Neuron (in vitro differentiated cells): Measurements from ENCODE around the gene TMEM263.
A peak's percentile ranks its signal among the peaks of the same experiment; 100 is the strongest.

Experiments used
- H2AFZ ChIP-seq: one replicate; pipeline ENCODE4 v1.6.1; 2013; ENCODE audit warnings: low read depth, mild to moderate bottlenecking, inconsistent platforms, low read length, moderate library complexity
- H3K27me3 ChIP-seq: one replicate; pipeline ENCODE4 v1.6.1; 2013; ENCODE audit warnings: low read length; ENCODE audit not compliant: insufficient read depth
- H3K36me3 ChIP-seq: one replicate; pipeline ENCODE4 v1.6.1; 2013; ENCODE audit warnings: low read length; ENCODE audit not compliant: insufficient read depth
- H3K4me1 ChIP-seq: one replicate; pipeline ENCODE4 v1.6.1; 2013; ENCODE audit warnings: low read length; ENCODE audit not compliant: insufficient read depth
- H3K4me3 ChIP-seq: 2 replicates; pipeline ENCODE4 v1.5.1; 2013; ENCODE audit warnings: mild to moderate bottlenecking, low read length, moderate library complexity
- H3K9me3 ChIP-seq: one replicate; pipeline ENCODE4 v1.6.1; 2013; ENCODE audit warnings: low read length

Gene TMEM263

GRCh38 chr12:106956048-106956578 is 406 bp downstream of the TMEM263 start:
- Histone ChIP-seq H3K27me3 (no peaks in the 10 kb centered on the region), H3K4me1 (peaks cover 22% of the 10 kb centered on the region), H3K36me3 (no peaks in the 10 kb centered on the region), H3K4me3 (peak overlapping the region; percentile 82), H3K9me3 (no peaks in the 10 kb centered on the region), H2AFZ (peak overlapping the region; percentile 95)

GRCh38 chr12:106957583-106957982 is 1.9 kb downstream of the TMEM263 start:
- H2AFZ ChIP-seq, result peak overlapping the region; percentile 18
- no peaks in the 10 kb centered on the region for H3K9me3 ChIP-seq
- no peaks in the 10 kb centered on the region for H3K36me3 ChIP-seq
- peak overlapping the region; percentile 82 for H3K4me3 ChIP-seq
- no peaks in the 10 kb centered on the region for H3K27me3 ChIP-seq
- H3K4me1 ChIP-seq, result peaks cover 22% of the 10 kb centered on the region

DNA sequence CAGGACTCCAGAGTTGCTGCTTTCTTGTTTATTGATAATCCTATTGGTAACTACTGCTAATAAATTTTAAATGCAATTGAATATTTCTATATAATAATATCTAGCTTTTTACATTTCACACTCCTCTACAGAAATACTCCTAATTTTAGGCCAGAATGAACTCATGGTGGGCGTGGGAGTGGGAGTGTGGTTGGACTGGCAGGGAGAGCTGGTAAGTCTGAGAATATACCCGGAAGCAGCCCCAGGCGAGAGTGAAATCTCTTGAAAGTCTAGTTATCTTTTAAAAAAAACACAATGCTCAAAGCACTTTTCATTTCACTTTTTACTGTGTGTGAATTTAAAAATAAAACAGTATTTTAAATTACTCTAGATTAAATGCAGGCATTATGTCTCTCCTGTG is 4.7 kb downstream of the TMEM263 start:
- Histone ChIP-seq H3K9me3 (no peaks in the 10 kb centered on the region), H3K36me3 (peaks cover 11% of the 10 kb centered on the region), H3K27me3 (no peaks in the 10 kb centered on the region), H2AFZ (no peak overlapping the region), H3K4me3 (no peak overlapping the region), H3K4me1 (peaks cover 16% of the 10 kb centered on the region)

DNA sequence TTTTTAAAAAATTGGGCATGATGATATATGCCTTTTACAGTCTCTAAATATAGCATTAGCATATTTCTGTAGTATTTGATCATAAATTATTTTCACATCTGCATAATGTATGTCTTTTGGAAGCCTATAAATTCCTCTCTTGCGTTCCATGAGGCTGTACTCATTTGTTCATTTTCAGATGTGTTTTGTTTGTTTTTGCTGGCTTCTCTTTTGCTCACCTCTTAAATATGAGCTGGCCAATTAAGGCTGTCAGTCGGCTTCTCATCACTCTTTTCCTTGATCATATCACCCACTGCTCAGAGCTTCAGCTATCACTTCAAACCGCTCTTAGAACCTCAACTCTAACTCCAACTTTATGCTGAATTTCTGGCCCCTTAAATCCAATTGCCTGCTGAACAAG is 6.6 kb downstream of the TMEM263 start:
- peaks cover 18% of the 10 kb centered on the region for H3K36me3 ChIP-seq
- no peaks in the 10 kb centered on the region for H3K27me3 ChIP-seq
- no peak overlapping the region for H3K4me3 ChIP-seq
- peaks cover 11% of the 10 kb centered on the region for H3K4me1 ChIP-seq
- peaks cover 1% of the 10 kb centered on the region for H3K9me3 ChIP-seq
- no peak overlapping the region for H2AFZ ChIP-seq

- Histone ChIP-seq H3K36me3 (peaks cover 36% of the 10 kb centered on the region), H3K27me3 (no peaks in the 10 kb centered on the region), H3K9me3 (peaks cover 1% of the 10 kb centered on the region), H3K4me3 (no peak overlapping the region), H3K4me1 (no peaks in the 10 kb centered on the region), H2AFZ (no peak overlapping the region)
These were observed 8.8 kb downstream of the TMEM263 start for GRCh38 chr12:106964526-106964925.

DNA sequence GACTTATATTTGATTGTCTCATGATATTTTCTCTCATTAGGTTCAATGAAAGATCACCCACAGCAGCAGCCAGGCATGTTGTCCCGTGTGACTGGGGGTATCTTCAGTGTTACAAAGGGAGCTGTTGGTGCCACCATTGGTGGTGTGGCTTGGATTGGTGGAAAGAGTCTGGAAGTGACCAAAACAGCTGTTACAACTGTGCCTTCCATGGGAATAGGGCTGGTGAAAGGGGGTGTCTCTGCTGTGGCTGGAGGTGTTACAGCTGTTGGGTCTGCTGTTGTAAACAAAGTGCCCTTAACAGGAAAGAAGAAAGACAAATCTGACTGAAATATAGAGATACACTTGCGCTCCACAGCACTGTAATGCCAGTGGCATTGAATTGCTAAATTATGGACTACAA is 15.4 kb downstream of the TMEM263 start:
- Histone ChIP-seq H3K27me3 (no peaks in the 10 kb centered on the region), H3K9me3 (peaks cover under 1% of the 10 kb centered on the region), H3K4me1 (no peaks in the 10 kb centered on the region), H3K36me3 (peaks cover 37% of the 10 kb centered on the region), H2AFZ (no peak overlapping the region), H3K4me3 (no peak overlapping the region)

GRCh38 chr12:106973545-106973944 is 17.8 kb downstream of the TMEM263 start:
- no peaks in the 10 kb centered on the region for H3K27me3 ChIP-seq
- peaks cover 24% of the 10 kb centered on the region for H3K36me3 ChIP-seq
- H3K9me3 ChIP-seq, result no peaks in the 10 kb centered on the region
- no peak overlapping the region for H2AFZ ChIP-seq
- no peak overlapping the region for H3K4me3 ChIP-seq
- no peaks in the 10 kb centered on the region for H3K4me1 ChIP-seq

DNA sequence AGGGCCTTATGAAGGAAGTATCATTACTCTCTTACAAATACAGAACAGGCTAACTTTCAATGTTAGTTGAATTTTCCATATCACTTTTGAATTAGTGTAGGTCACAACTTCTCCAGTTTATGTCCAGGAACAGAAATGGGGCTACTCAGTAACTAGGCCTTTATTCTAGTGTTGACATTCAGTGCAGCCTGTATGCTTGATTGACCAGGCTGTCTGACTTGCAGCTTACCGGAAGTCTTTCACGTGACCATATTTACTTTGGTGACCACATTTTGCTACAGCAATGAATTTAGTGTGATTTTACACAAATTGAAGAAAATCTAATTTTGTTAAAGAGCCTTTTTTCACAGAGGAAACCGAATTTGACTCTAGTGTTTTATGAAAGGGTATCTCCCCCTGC is 18.8 kb downstream of the TMEM263 start:
- Histone ChIP-seq H3K36me3 (peaks cover 20% of the 10 kb centered on the region), H3K4me1 (no peaks in the 10 kb centered on the region), H3K27me3 (no peaks in the 10 kb centered on the region), H3K9me3 (no peaks in the 10 kb centered on the region), H2AFZ (no peak overlapping the region), H3K4me3 (no peak overlapping the region)

- H3K36me3 ChIP-seq, result peaks cover 21% of the 10 kb centered on the region
- H3K9me3 ChIP-seq, result no peaks in the 10 kb centered on the region
- H3K27me3 ChIP-seq, result no peaks in the 10 kb centered on the region
- no peak overlapping the region for H3K4me3 ChIP-seq
- no peak overlapping the region for H2AFZ ChIP-seq
- H3K4me1 ChIP-seq, result no peaks in the 10 kb centered on the region
These were observed 19.4 kb downstream of the TMEM263 start for GRCh38 chr12:106975098-106975497.

DNA sequence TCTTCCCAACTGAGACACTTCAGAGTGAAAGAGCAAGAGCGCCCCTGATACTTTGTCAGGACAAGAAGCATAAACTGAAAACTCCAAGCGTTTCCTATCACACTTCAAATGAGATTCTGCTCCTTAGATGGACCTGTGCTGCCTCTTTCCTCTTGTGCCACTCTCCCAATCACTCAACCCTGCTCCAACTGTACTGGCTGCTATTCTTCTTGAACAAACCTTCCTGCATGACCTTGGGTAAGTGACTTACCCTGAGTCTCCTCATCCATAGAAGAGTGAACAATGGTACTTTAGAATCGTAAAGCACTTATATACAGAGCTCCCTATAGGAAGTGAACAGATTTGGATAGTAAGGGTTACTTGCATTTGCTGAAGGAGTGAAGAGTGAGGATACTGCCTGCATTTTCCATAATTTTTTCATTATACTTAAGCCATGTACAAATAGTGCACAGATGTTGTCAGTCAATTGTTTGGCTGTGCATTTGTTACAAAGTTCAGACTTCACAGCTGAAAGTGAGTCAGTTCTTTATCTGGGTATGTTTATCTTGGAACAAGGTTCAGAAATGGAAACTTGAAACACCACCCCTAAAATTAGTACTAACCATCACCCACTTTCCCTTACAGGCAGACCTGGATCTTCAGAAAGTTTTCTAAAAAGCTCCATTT is 20.4 kb downstream of the TMEM263 start:
- no peak overlapping the region for H2AFZ ChIP-seq
- H3K9me3 ChIP-seq, result no peaks in the 10 kb centered on the region
- H3K4me3 ChIP-seq, result no peak overlapping the region
- no peaks in the 10 kb centered on the region for H3K27me3 ChIP-seq
- peaks cover 17% of the 10 kb centered on the region for H3K36me3 ChIP-seq
- no peaks in the 10 kb centered on the region for H3K4me1 ChIP-seq

- H3K27me3 ChIP-seq, result no peaks in the 10 kb centered on the region
- peaks cover 12% of the 10 kb centered on the region for H3K36me3 ChIP-seq
- H3K4me1 ChIP-seq, result no peaks in the 10 kb centered on the region
These were observed 21.0 kb downstream of the TMEM263 start for GRCh38 chr12:106976668-106977067.

DNA sequence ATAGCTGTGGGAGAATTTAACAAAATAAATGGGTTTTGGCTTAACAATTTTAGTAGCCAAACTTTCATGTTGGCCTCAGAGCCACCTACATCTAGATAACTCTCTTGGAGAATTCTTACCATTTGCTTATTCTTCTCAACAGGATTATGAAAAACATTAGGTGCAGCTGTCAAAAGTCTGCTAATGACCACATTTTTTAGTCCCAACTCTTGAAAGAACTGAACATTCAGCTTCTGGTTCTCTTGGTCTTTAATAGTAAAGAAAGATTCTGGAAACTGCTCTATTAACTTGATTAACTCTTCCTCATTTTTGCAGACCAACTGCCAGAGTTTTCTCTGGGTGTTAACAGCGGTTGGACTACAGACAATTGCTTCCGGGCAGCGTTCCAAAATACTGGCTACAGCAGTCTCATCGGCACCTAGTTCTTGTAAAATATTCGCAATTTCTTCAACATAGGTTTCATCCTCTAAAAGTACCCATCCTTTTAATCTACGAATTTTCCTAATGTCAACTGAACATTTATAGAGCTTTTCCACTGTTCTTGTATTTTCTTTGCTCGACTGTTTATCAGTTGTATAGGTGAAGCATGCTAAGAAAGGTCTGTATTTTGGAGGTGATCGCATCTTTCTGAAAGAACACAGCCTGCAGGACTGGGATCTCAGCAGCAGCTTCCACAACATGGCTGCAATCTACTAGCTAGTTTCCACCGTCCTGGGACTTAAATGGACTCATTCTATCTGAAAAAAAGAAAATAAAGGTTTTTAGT is 22.5 kb downstream of the TMEM263 start:
- H3K27me3 ChIP-seq, result no peaks in the 10 kb centered on the region
- no peaks in the 10 kb centered on the region for H3K9me3 ChIP-seq
- no peak overlapping the region for H3K4me3 ChIP-seq
- no peak overlapping the region for H2AFZ ChIP-seq
- H3K36me3 ChIP-seq, result peaks cover 11% of the 10 kb centered on the region
- no peaks in the 10 kb centered on the region for H3K4me1 ChIP-seq

More at GRCh38 chr12:106976668-106977067, 21.0 kb downstream of the TMEM263 start:
- H3K9me3 ChIP-seq, result no peaks in the 10 kb centered on the region
- H2AFZ ChIP-seq, result no peak overlapping the region
- H3K4me3 ChIP-seq, result no peak overlapping the region

DNA sequence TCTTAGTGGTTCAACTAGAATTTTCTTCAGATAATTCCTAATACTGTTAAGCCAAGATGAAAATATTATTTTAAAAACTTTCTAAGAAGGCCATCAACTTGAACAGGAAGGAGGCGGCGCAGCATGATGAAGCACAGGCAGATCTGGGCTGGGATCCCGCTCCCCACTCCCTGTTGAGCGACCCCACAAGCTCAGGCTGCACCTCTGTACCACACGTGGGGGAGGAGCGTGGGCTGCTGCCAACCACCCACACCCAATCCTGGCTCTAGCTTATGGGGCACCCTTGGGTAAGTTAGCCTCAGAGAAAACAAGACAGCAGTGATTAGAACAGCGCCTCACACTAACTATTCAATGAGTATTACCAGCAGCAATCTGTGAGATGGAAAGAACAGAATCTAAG is 25.2 kb downstream of the TMEM263 start:
- no peaks in the 10 kb centered on the region for H3K9me3 ChIP-seq
- peaks cover 4% of the 10 kb centered on the region for H3K4me1 ChIP-seq
- H3K27me3 ChIP-seq, result no peaks in the 10 kb centered on the region
- peaks cover 30% of the 10 kb centered on the region for H3K36me3 ChIP-seq
- H3K4me3 ChIP-seq, result no peak overlapping the region
- H2AFZ ChIP-seq, result no peak overlapping the region
